HG02571 (cell line): ENCODE results near the gene TDRKH.

Experiments used
- ATAC-seq: cut with Tn5 transposase; IDR thresholded peaks from one replicate; pipeline ENCODE4 v1.9.1; 2021; ENCODE audit warnings: mild to moderate bottlenecking, moderate library complexity; ENCODE audit not compliant: unreplicated experiment

The TDRKH gene, protein sequence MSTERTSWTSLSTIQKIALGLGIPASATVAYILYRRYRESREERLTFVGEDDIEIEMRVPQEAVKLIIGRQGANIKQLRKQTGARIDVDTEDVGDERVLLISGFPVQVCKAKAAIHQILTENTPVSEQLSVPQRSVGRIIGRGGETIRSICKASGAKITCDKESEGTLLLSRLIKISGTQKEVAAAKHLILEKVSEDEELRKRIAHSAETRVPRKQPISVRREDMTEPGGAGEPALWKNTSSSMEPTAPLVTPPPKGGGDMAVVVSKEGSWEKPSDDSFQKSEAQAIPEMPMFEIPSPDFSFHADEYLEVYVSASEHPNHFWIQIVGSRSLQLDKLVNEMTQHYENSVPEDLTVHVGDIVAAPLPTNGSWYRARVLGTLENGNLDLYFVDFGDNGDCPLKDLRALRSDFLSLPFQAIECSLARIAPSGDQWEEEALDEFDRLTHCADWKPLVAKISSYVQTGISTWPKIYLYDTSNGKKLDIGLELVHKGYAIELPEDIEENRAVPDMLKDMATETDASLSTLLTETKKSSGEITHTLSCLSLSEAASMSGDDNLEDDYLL

GRCh38 chr1:151790071-151790939, at the start of gene TDRKH:
Gene TDRKH (minus strand): TSS chr1:151790500. CDS start chr1:151783022, 7,478 bp downstream.
- ATAC-seq = peak; percentile 97

- ATAC-seq = no peak
These were observed 49.4 kb upstream of the TDRKH start, which contains the start of gene C2CD4D for GRCh38 chr1:151839457-151840403. Gene C2CD4D (minus strand): TSS chr1:151839820. CDS start chr1:151838989, 831 bp downstream.

- no peak for ATAC-seq
These were observed 48.7 kb upstream of the TDRKH start for GRCh38 chr1:151839082-151839412.

DNA sequence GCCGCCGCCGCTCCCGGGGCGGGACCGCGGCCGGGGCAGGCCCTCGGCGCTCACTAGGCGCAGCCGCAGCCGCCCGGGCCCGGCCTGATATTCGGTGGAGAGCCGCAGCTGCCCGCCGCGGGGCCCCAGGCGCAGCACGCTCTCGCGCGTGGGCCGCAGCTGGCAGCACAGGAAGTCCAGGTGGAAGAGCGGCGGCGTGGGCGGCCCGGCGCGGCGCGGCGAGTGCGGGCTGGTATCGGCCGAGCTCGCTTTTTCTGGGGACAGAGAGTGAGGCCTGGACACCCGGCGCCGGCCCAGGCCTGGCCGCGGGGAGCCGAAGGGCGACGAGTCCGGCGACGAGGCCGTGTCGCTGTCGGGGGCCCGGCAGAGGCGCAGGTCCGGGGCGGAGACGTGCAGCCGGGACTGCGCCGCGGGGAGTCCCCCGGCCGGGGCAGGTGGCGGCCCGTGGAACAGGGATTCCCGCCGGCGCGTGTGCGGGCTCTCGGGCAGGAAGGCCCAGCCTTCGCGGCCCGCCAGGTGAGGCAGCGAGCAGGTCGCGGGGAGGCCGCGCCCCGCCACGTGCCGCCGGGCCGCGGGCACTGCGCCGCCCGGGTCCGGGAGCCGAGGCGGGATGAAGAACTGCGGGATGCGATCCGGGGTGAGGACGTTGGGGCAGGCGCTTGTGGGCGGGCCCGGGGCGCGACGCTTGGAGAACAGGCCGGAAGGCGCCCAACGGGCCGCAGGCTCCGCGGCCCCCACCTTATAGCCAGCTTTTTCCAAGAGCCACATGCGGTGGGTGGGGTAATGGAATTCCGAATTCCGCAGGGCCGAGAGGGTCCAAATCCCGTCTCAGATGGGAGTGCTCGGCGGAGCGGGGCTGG, 48.2 kb upstream of the TDRKH start:
- ATAC-seq = no peak

GRCh38 chr1:151837884-151838221, 47.6 kb upstream of the TDRKH start:
- ATAC-seq = no peak

DNA sequence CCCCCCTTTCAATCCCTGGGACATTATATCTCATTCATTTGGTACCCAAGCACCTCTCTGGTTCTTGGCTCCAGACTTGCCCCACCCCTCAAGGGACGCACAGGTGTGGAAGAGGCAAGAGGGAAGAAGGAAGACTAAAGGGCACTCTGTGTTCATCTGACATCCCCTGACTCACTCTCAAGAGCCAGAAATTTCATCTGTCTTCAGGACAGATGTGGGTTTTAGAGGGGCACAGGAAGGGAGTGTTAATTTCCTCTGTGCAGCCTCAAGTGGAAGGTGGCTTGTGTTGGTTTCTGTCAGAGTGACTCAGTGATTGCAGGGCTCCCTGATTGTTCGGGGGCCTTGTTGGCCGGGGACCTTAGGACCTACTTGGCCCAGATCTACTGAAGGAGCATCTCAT, 46.9 kb upstream of the TDRKH start:
- ATAC-seq = no peak

GRCh38 chr1:151835596-151835995, 45.3 kb upstream of the TDRKH start:
- no peak for ATAC-seq

- ATAC-seq = no peak
These were observed 43.9 kb upstream of the TDRKH start for GRCh38 chr1:151834239-151834638.

GRCh38 chr1:151833172-151833900, 43.0 kb upstream of the TDRKH start:
- no peak for ATAC-seq

DNA sequence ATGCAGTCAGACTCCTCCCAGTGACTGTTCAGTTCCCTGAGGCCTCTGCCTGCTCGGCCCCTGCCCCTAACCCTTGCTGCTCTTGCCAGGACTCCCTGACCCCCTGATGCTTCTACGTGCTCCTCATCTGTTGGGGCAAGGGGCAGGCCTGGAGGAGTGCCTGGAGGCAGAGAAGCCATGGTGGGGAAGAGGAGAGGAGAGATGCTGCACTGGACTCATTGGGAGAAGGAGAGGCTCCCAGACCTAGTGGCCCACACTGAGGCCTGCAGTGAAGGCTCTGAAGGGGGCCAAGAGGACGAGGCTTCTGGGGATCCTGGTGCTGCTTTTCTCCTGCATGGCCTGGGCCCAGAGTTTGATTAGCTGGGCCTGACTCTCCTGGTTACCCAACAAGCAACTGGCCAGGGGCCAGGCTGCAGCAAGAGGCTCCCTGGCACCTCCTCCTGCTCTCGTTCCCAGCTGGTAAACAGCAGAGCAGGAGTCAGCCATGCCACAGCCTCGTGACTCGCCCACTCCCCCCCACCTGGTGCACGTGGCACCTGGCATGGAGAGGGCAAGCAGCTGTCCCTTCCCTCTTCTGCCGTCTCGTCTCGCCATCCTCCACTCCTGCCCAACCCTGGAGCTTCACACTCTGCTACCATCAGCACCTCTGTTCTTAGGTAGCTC, 42.1 kb upstream of the TDRKH start:
- ATAC-seq = no peak

GRCh38 chr1:151831605-151832004, 41.3 kb upstream of the TDRKH start, which contains the start of gene RORC:
Gene RORC (minus strand): TSS chr1:151831802. CDS start chr1:151831764, 38 bp downstream.
- ATAC-seq = no peak

DNA sequence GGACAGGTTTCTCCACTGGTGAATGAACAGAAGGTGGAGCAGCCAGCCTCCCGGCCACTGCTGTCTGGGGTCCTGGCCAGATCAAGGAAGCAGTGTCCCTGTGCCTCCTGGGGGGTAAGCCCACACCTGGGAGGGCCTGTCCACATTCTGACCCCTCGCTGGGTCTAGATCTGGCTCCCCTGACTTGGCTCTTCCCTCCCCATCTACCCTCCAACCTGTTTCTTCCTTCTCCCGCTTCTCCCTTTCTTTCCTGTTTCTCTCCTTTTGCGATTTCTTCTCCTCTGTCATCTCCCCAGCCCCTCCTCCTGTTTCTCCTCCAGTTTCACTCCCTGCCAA, 40.9 kb upstream of the TDRKH start:
- ATAC-seq = no peak

DNA sequence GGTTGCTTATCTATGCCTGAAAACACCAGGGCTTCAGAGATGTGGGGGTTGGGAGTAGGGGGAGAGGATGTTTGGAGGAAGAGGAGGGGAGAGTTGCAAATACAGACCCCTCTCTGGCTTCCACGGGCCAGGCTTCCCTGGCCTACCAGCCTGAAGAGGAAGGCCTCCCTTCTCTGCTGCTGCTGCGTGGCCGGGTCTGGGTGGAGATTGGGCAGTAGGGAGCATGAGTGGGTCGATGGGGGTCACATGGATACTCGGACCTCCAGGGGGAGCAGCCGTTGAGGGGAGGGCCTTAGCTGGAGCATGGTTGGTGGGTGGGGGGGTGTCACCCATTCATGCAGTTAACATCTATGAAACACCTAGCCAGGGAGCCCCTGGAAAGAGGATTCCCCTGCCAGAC, 39.8 kb upstream of the TDRKH start:
- ATAC-seq = no peak

GRCh38 chr1:151829352-151830046, 39.2 kb upstream of the TDRKH start:
- ATAC-seq = no peak

DNA sequence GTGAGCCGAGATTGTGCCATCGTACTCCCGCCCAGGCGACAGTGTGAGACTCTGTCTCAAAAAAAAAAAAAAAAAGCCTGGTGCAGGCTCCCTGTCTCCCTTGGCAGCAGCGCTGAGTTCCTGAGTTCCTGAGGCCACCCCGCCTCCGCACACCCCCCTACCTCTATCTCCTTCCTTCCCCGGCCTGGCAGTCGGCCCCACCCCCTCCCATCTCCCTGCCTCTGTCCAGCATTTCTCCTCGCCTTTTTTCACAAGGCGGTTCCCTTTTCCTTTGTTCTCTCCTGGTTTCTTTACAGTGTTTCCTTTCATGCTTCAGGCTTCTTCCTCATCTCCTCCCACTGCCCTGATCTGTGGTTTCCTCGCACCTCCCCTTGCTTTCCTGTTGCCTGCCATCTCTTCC, 38.6 kb upstream of the TDRKH start:
- no peak for ATAC-seq

GRCh38 chr1:151827853-151828252, 37.6 kb upstream of the TDRKH start:
- no peak for ATAC-seq

DNA sequence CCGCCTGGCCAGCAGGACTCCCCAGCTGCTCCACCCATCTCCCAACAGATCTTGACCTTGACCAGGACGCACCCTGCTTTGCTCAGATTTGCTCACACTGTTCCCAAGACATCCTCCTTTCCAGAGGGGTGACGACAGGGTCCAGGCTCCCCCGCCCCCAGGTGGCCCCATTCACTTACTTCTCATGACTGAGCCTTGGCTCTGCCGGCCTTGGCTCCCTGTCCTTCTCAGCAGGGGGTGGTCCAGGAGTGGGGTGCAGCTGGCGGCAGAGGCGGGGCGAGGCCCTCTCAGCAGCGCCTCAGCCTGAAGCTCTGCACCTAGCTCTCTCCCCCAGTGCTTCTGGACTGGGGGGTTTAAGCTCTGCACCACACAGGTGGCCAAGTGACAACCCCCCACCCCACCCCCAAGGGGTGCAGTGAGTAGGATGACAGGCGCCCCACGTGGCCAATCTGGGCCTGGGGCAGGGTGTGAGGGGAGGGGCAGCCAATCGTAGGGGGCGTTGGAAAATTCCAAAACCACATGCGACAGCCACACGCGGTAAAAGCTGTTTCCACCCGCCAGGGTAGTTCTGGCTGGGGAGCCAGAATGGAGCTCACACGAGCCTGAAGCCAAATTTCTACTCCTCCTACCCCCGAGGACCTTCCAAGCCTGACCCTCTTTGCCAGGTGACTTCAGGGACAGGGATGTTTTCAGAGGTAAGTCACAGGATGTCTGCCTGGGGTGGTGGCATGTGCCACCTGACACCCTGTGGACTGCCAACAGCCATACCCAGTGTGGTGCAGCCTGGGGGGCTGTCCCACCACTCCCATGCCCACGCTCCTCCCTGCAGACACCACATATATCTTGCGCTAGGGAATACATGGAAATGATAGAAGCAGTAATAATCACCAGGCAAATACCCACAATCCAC, 35.7 kb upstream of the TDRKH start:
- no peak for ATAC-seq
